Neural progenitor cell (in vitro differentiated cells): Measurements from ENCODE around the gene SH3BP5. TPM values are rescaled to one million over a fixed set of nuclear protein-coding genes. Genes with fewer than 3 reads are reported as not detected.

ENCODE experiments used
- DNase-seq: peaks from one replicate; pipeline ENCODE4 v3.0.0-alpha.2; 2016; ENCODE audit warnings: low spot score
- H2AFZ ChIP-seq: fragments of 200-600 bp; sonication (generic); replicated peaks from 2 replicates; pipeline ENCODE4 v1.6.1; 2016; ENCODE audit warnings: antibody characterized with exemption
- H3F3A ChIP-seq: fragments of 200-600 bp; sonication (generic); 2 replicates; pipeline ENCODE4 v1.6.1; 2016; ENCODE audit warnings: antibody characterized with exemption, low read depth
- H3K27ac ChIP-seq: fragments of 200-600 bp; sonication (generic); 2 replicates; pipeline ENCODE4 v1.5.1; 2016; ENCODE audit warnings: mild to moderate bottlenecking
- H3K27me3 ChIP-seq: fragments of 200-600 bp; sonication (generic); 2 replicates; pipeline ENCODE4 v1.6.1; 2016; ENCODE audit warnings: mild to moderate bottlenecking, moderate library complexity
- H3K36me3 ChIP-seq: fragments of 200-600 bp; sonication (generic); 2 replicates; pipeline ENCODE4 v1.5.1; 2016
- H3K4me1 ChIP-seq: fragments of 200-600 bp; sonication (generic); 2 replicates; pipeline ENCODE4 v1.6.1; 2016; ENCODE audit warnings: mixed run types
- H3K4me2 ChIP-seq: fragments of 200-600 bp; sonication (generic); 2 replicates; pipeline ENCODE4 v1.6.1; 2016
- H3K4me3 ChIP-seq: fragments of 200-600 bp; sonication (generic); 2 replicates; pipeline ENCODE4 v1.5.1; 2016
- H3K79me2 ChIP-seq: fragments of 200-600 bp; sonication (generic); 2 replicates; pipeline ENCODE4 v1.6.1; 2016; ENCODE audit warnings: low read depth
- H3K9ac ChIP-seq: fragments of 200-600 bp; sonication (generic); 2 replicates; pipeline ENCODE4 v1.6.1; 2016
- H3K9me3 ChIP-seq: fragments of 200-600 bp; sonication (generic); 2 replicates; pipeline ENCODE4 v1.5.1; 2016; ENCODE audit warnings: low read depth
- H4K20me1 ChIP-seq: fragments of 200-600 bp; sonication (generic); 2 replicates; pipeline ENCODE4 v1.6.1; 2016; ENCODE audit warnings: low read depth
- H3K27ac Mint-ChIP-seq: 3 replicates; pipeline ENCODE4 v1.8.0; 2021; ENCODE audit warnings: mixed read lengths
- H3K27me3 Mint-ChIP-seq: 2 replicates; pipeline ENCODE4 v1.8.0; 2022; ENCODE audit warnings: low read depth, mild to moderate bottlenecking, inconsistent platforms, moderate library complexity, mixed read lengths; ENCODE audit not compliant: insufficient read depth
- H3K36me3 Mint-ChIP-seq: 3 replicates; pipeline ENCODE4 v1.8.0; 2021; ENCODE audit warnings: mixed read lengths
- H3K4me1 Mint-ChIP-seq: 3 replicates; pipeline ENCODE4 v1.8.0; 2021; ENCODE audit warnings: mixed read lengths
- H3K4me3 Mint-ChIP-seq: 3 replicates; pipeline ENCODE4 v1.8.0; 2021; ENCODE audit warnings: mild to moderate bottlenecking, moderate library complexity, mixed read lengths
- H3K9me3 Mint-ChIP-seq: 3 replicates; pipeline ENCODE4 v1.8.0; 2020; ENCODE audit warnings: mixed read lengths
- CTCF ChIP-seq: fragments of 200-600 bp; sonication (generic); IDR thresholded peaks from 2 replicates; pipeline ENCODE4 v1.5.1; 2017; ENCODE audit warnings: antibody characterized with exemption, mild to moderate bottlenecking
- EZH2 ChIP-seq: fragments of 200-600 bp; sonication (generic); IDR thresholded peaks from 2 replicates; pipeline ENCODE4 v1.6.1; 2017; ENCODE audit warnings: antibody characterized with exemption, mild to moderate bottlenecking, moderate library complexity
- EZH2phosphoT487 ChIP-seq: fragments of 200-600 bp; sonication (generic); IDR thresholded peaks from 2 replicates; pipeline ENCODE4 v1.6.1; 2017; ENCODE audit warnings: antibody characterized with exemption
- total RNA-seq: library from RNA; depleted of rRNA; stranded (reverse); fragments of >200 nt; gene quantifications from 2 replicates; pipeline ENCODE4 v1.2.3, GENCODE V29; 2015; ENCODE audit warnings: low replicate concordance

SH3BP5 gene
- total RNA-seq, 1 donor from 2014 or later, result 11.2 TPM

GRCh38 chr3:15333099-15333955 is 941 bp upstream of the SH3BP5 start:
- H3K27me3 ChIP-seq, result peaks cover 33% of the 10 kb centered on the region
- no peaks in the 10 kb centered on the region for H3K9me3 Mint-ChIP-seq
- TF ChIP-seq CTCF, result no peak
- no peak for TF ChIP-seq EZH2
- TF ChIP-seq EZH2phosphoT487, result no peak
- H3K4me3 ChIP-seq, result peak overlapping the region; percentile 85
- H2AFZ ChIP-seq, result peak overlapping the region; percentile 100
- H3K79me2 ChIP-seq, result peaks cover 7% of the 10 kb centered on the region
- no peak for DNase-seq
- H3K27me3 Mint-ChIP-seq, result peaks cover 10% of the 10 kb centered on the region
- no peak overlapping the region for H3K9ac ChIP-seq
- H3K4me1 Mint-ChIP-seq, result peaks cover 33% of the 10 kb centered on the region
- peak overlapping the region; percentile 98 for H3K4me2 ChIP-seq
- no peaks in the 10 kb centered on the region for H3K36me3 Mint-ChIP-seq
- H3K27ac ChIP-seq, result no peak overlapping the region
- H3F3A ChIP-seq, result peaks cover 17% of the 10 kb centered on the region
- H3K9me3 ChIP-seq, result no peaks in the 10 kb centered on the region
- peaks cover 20% of the 10 kb centered on the region for H3K4me1 ChIP-seq
- peak overlapping the region; percentile 93 for H3K4me3 Mint-ChIP-seq
- H4K20me1 ChIP-seq, result no peaks in the 10 kb centered on the region
- no peak overlapping the region for H3K27ac Mint-ChIP-seq
- H3K36me3 ChIP-seq, result no peaks in the 10 kb centered on the region

GRCh38 chr3:15331606-15332404 is 581 bp downstream of the SH3BP5 start:
- no peak for TF ChIP-seq CTCF
- peak; percentile 15 for TF ChIP-seq EZH2
- H3K9ac ChIP-seq, result peak overlapping the region; percentile 22

GRCh38 chr3:15331072-15331605 is 1.2 kb downstream of the SH3BP5 start:
- Mint-ChIP-seq H3K36me3 (no peaks in the 10 kb centered on the region), H3K9me3 (no peaks in the 10 kb centered on the region), H3K4me3 (peak overlapping the region; percentile 91), H3K27me3 (peaks cover 8% of the 10 kb centered on the region), H3K27ac (no peak overlapping the region), H3K4me1 (peaks cover 38% of the 10 kb centered on the region)
- Histone ChIP-seq H3K4me1 (peaks cover 20% of the 10 kb centered on the region), H3K27me3 (peaks cover 33% of the 10 kb centered on the region), H3K4me2 (peak overlapping the region; percentile 98), H4K20me1 (no peaks in the 10 kb centered on the region), H3K79me2 (peaks cover 7% of the 10 kb centered on the region), H3K36me3 (no peaks in the 10 kb centered on the region), H3K9ac (no peak overlapping the region), H3K27ac (no peak overlapping the region), H2AFZ (no peak overlapping the region), H3F3A (peaks cover 18% of the 10 kb centered on the region), H3K4me3 (peak overlapping the region; percentile 85), H3K9me3 (no peaks in the 10 kb centered on the region)
- no peak for DNase-seq
- TF ChIP-seq EZH2 (no peak), EZH2phosphoT487 (peak; percentile 28)

More at GRCh38 chr3:15331606-15332404, 581 bp downstream of the SH3BP5 start:
- Histone ChIP-seq H3F3A (peaks cover 17% of the 10 kb centered on the region), H3K9me3 (no peaks in the 10 kb centered on the region), H3K4me3 (peak overlapping the region; percentile 85), H3K27ac (no peak overlapping the region), H2AFZ (peak overlapping the region; percentile 99), H3K4me2 (peak overlapping the region; percentile 98), H3K4me1 (peaks cover 20% of the 10 kb centered on the region), H3K27me3 (peaks cover 33% of the 10 kb centered on the region), H3K36me3 (no peaks in the 10 kb centered on the region), H3K79me2 (peaks cover 7% of the 10 kb centered on the region), H4K20me1 (no peaks in the 10 kb centered on the region)
- DNase-seq, result peak; percentile 59
- Mint-ChIP-seq H3K9me3 (no peaks in the 10 kb centered on the region), H3K27me3 (peaks cover 10% of the 10 kb centered on the region), H3K36me3 (no peaks in the 10 kb centered on the region), H3K27ac (no peak overlapping the region), H3K4me1 (peaks cover 34% of the 10 kb centered on the region), H3K4me3 (peak overlapping the region; percentile 91)
